ENCODE results near the gene SLC26A1. TPM values are rescaled to one million over a fixed set of nuclear protein-coding genes. Genes with fewer than 3 reads are reported as not detected.

The SLC26A1 gene
- polyA plus RNA-seq, 1 donor (not counting 4 experiments of a cell fraction or from before 2014, with no cell fraction given): not detected

DNA sequence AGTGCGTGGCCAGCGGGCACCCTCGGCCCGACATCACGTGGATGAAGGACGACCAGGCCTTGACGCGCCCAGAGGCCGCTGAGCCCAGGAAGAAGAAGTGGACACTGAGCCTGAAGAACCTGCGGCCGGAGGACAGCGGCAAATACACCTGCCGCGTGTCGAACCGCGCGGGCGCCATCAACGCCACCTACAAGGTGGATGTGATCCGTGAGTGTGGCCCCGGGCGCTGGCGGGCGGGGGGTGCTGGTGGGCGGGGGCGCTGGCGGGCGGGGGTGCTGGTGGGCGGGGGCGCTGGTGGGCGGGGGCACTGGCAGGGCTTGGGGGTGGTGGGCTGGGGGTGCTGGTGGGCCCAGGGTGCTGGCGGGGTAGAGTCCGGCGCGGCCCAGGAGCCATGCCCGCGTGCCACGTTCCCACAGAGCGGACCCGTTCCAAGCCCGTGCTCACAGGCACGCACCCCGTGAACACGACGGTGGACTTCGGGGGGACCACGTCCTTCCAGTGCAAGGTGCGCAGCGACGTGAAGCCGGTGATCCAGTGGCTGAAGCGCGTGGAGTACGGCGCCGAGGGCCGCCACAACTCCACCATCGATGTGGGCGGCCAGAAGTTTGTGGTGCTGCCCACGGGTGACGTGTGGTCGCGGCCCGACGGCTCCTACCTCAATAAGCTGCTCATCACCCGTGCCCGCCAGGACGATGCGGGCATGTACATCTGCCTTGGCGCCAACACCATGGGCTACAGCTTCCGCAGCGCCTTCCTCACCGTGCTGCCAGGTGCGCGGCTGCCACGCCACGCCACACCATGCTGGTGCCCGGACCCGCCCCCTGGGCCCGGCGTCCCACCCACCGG lies 30.9 kb upstream of the SLC26A1 start:
- Histone ChIP-seq H3K9me1 (ENCODE audit: control insufficient read depth, extremely low read depth, insufficient read depth, low read length) (no peaks in the 10 kb centered on the region), H3K27me3 (ENCODE audit: control insufficient read depth, extremely low read depth, insufficient read depth, low read length) (no peaks in the 10 kb centered on the region), H3K36me3 (ENCODE audit: control insufficient read depth in 2 of 2, extremely low read depth in 1 of 2, insufficient read depth in 2 of 2, low read length in 2 of 2) (peaks cover 0 to 4% of the 10 kb centered on the region in 2 experiments), H3K9me3 (ENCODE audit: control insufficient read depth, low read depth, low read length) (no peaks in the 10 kb centered on the region), H3K79me2 (ENCODE audit: control insufficient read depth, insufficient read depth, low read length) (no peaks in the 10 kb centered on the region), H2AFZ (ENCODE audit: control insufficient read depth, low read length) (no peak overlapping the region), H3K4me3 (ENCODE audit: control insufficient read depth in 2 of 3, extremely low read depth in 1 of 3, insufficient read depth in 2 of 3, low read depth in 1 of 3, low read length in 3 of 3) (no peak overlapping the region), H3K4me2 (ENCODE audit: control insufficient read depth, extremely low read depth, insufficient read depth, low read depth, low read length) (no peak overlapping the region), H3K4me1 (ENCODE audit: control insufficient read depth, extremely low read depth, insufficient read depth, low read length) (peaks cover 3% of the 10 kb centered on the region), H4K20me1 (ENCODE audit: control insufficient read depth, extremely low read depth, insufficient read depth, low read length) (peaks cover 3% of the 10 kb centered on the region), H3K9ac (ENCODE audit: control insufficient read depth, extremely low read depth, insufficient read depth, low read length) (no peak overlapping the region), H3K27ac (ENCODE audit: control insufficient read depth, insufficient read depth, low read length) (no peak overlapping the region)
- no peak for TF ChIP-seq EZH2 (IDR thresholded peaks at IDR 0.05; ENCODE audit: low read length)
- TF ChIP-seq, protein P1, sequence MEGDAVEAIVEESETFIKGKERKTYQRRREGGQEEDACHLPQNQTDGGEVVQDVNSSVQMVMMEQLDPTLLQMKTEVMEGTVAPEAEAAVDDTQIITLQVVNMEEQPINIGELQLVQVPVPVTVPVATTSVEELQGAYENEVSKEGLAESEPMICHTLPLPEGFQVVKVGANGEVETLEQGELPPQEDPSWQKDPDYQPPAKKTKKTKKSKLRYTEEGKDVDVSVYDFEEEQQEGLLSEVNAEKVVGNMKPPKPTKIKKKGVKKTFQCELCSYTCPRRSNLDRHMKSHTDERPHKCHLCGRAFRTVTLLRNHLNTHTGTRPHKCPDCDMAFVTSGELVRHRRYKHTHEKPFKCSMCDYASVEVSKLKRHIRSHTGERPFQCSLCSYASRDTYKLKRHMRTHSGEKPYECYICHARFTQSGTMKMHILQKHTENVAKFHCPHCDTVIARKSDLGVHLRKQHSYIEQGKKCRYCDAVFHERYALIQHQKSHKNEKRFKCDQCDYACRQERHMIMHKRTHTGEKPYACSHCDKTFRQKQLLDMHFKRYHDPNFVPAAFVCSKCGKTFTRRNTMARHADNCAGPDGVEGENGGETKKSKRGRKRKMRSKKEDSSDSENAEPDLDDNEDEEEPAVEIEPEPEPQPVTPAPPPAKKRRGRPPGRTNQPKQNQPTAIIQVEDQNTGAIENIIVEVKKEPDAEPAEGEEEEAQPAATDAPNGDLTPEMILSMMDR (optimal IDR thresholded peaks at IDR 0.05 in 1 of 3, IDR thresholded peaks at IDR 0.05 in 1 of 3, conservative IDR thresholded peaks at IDR 0.05 in 1 of 3; ENCODE audit: extremely low read depth in 1 of 3, insufficient read depth in 2 of 3, low read length in 3 of 3): no peak
- DNase-seq (ENCODE audit: low read depth, low spot score): no peak
- no peak for FAIRE-seq
- dilution Hi-C loops (cut with MboI; ENCODE audit: extremely low pct_ligation_motif_present, low sequenced_read_pairs): no loop called here

DNA sequence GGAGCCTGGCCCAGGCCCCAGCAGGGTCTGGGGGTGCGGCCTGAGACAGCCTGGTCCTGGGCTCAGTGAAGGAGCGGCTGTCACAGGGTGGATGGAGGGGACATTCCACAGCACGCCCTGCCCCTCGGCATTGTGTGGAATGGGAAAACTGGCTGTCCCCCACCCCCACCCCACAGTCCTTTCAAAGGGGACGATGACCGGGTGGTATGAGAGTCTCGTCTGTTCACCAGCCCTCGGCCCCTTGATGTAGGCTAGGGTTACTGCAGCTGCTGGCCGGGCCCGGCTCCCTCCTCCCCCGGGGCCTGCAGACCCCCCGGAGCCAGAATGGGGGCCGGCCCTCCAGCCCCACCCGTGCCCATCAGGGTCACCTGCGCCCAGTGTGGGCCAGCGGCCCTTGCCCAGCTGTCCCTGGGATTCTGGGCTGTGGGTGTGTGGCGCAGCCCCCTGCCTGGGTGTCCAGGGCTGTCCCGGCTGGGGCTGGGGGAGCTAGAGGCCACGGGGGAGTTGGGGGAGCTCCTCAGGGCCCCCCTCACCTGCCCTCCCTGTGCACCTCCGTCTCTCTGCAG lies 30.0 kb upstream of the SLC26A1 start:
- Histone ChIP-seq H3K27ac (ENCODE audit: control insufficient read depth, insufficient read depth, low read length) (no peak overlapping the region), H3K4me2 (ENCODE audit: control insufficient read depth, extremely low read depth, insufficient read depth, low read depth, low read length) (no peak overlapping the region), H3K9me1 (ENCODE audit: control insufficient read depth, extremely low read depth, insufficient read depth, low read length) (no peaks in the 10 kb centered on the region), H3K27me3 (ENCODE audit: control insufficient read depth, extremely low read depth, insufficient read depth, low read length) (no peaks in the 10 kb centered on the region), H3K79me2 (ENCODE audit: control insufficient read depth, insufficient read depth, low read length) (no peaks in the 10 kb centered on the region), H3K9ac (ENCODE audit: control insufficient read depth, extremely low read depth, insufficient read depth, low read length) (no peak overlapping the region), H3K4me3 (ENCODE audit: control insufficient read depth in 2 of 3, extremely low read depth in 1 of 3, insufficient read depth in 2 of 3, low read depth in 1 of 3, low read length in 3 of 3) (no peak overlapping the region), H3K9me3 (ENCODE audit: control insufficient read depth, low read depth, low read length) (no peaks in the 10 kb centered on the region), H3K36me3 (ENCODE audit: control insufficient read depth in 2 of 2, extremely low read depth in 1 of 2, insufficient read depth in 2 of 2, low read length in 2 of 2) (peaks cover 0 to 4% of the 10 kb centered on the region in 2 experiments), H2AFZ (ENCODE audit: control insufficient read depth, low read length) (no peak overlapping the region), H4K20me1 (ENCODE audit: control insufficient read depth, extremely low read depth, insufficient read depth, low read length) (peaks cover 3% of the 10 kb centered on the region), H3K4me1 (ENCODE audit: control insufficient read depth, extremely low read depth, insufficient read depth, low read length) (peaks cover 3% of the 10 kb centered on the region)
- dilution Hi-C loops (cut with MboI; ENCODE audit: extremely low pct_ligation_motif_present, low sequenced_read_pairs): no loop called here
- DNase-seq (ENCODE audit: low read depth, low spot score) (no peak), FAIRE-seq (no peak)
- no peak for TF ChIP-seq EZH2 (IDR thresholded peaks at IDR 0.05; ENCODE audit: low read length)
- TF ChIP-seq, protein P1 (optimal IDR thresholded peaks at IDR 0.05 in 1 of 3, IDR thresholded peaks at IDR 0.05 in 1 of 3, conservative IDR thresholded peaks at IDR 0.05 in 1 of 3; ENCODE audit: extremely low read depth in 1 of 3, insufficient read depth in 2 of 3, low read length in 3 of 3): no peak
